ENCODE results near the gene PRKCZ.

Gene PRKCZ

GRCh38 chr1:2053784-2054376 lies 3.7 kb downstream of the PRKCZ start:
- Histone ChIP-seq H3K27me3 (ENCODE audit: insufficient read depth, low read length, poor library complexity) (no peaks in the 10 kb centered on the region), H4K5ac (ENCODE audit: low read length) (no peak overlapping the region), H3K4me1 (ENCODE audit: control insufficient read depth, low read depth, low read length) (no peaks in the 10 kb centered on the region), H3K56ac (ENCODE audit: low read length) (no peak overlapping the region), H3K4me3 (ENCODE audit: low read length) (no peak overlapping the region), H3K79me2 (ENCODE audit: control insufficient read depth, insufficient read depth, low read length) (peaks cover 2% of the 10 kb centered on the region), H3K79me1 (ENCODE audit: low read length) (peaks cover 2% of the 10 kb centered on the region), H3K27ac (ENCODE audit: low read depth, low read length) (no peak overlapping the region), H2BK5ac (ENCODE audit: low read length) (no peak overlapping the region), H3K18ac (ENCODE audit: low read length) (no peak overlapping the region), H3K23ac (ENCODE audit: low read length) (no peak overlapping the region), H2AK5ac (ENCODE audit: low read length) (no peak overlapping the region), H2BK15ac (replicated peaks; ENCODE audit: low read depth) (no peak overlapping the region), H3K9ac (ENCODE audit: low read length) (no peak overlapping the region), H3K36me3 (ENCODE audit: control insufficient read depth, insufficient read depth, low read length) (no peaks in the 10 kb centered on the region), H3K4me2 (ENCODE audit: low read length) (no peak overlapping the region), H3K4ac (ENCODE audit: low read depth, low read length) (no peak overlapping the region), H2BK120ac (ENCODE audit: low read depth, low read length) (no peak overlapping the region), H4K8ac (ENCODE audit: low read depth, low read length) (no peak overlapping the region)
- WGBS (ENCODE audit: extremely low coverage, insufficient coverage, low lambda C conversion rate) = no CpG with 5 or more reads among the region's 12 CpGs
- no peak for DNase-seq

GRCh38 chr1:2054560-2054959 lies 4.3 kb downstream of the PRKCZ start:
- Histone ChIP-seq H3K4me2 (ENCODE audit: low read length) (no peak overlapping the region), H2BK120ac (ENCODE audit: low read depth, low read length) (no peak overlapping the region), H3K36me3 (ENCODE audit: control insufficient read depth, insufficient read depth, low read length) (no peaks in the 10 kb centered on the region), H2AK5ac (ENCODE audit: low read length) (no peak overlapping the region), H3K4me3 (ENCODE audit: low read length) (no peak overlapping the region), H4K5ac (ENCODE audit: low read length) (no peak overlapping the region), H3K27me3 (ENCODE audit: insufficient read depth, low read length, poor library complexity) (no peaks in the 10 kb centered on the region), H4K8ac (ENCODE audit: low read depth, low read length) (no peak overlapping the region), H3K56ac (ENCODE audit: low read length) (no peak overlapping the region), H3K18ac (ENCODE audit: low read length) (no peak overlapping the region), H3K23ac (ENCODE audit: low read length) (no peak overlapping the region), H3K27ac (ENCODE audit: low read depth, low read length) (no peak overlapping the region), H3K79me2 (ENCODE audit: control insufficient read depth, insufficient read depth, low read length) (peaks cover 2% of the 10 kb centered on the region), H3K9ac (ENCODE audit: low read length) (no peak overlapping the region), H2BK15ac (replicated peaks; ENCODE audit: low read depth) (no peak overlapping the region), H2BK5ac (ENCODE audit: low read length) (no peak overlapping the region), H3K4ac (ENCODE audit: low read depth, low read length) (no peak overlapping the region), H3K79me1 (ENCODE audit: low read length) (peaks cover 2% of the 10 kb centered on the region), H3K4me1 (ENCODE audit: control insufficient read depth, low read depth, low read length) (no peaks in the 10 kb centered on the region)
- no peak for DNase-seq
- WGBS (ENCODE audit: extremely low coverage, insufficient coverage, low lambda C conversion rate) = no CpG with 5 or more reads among the region's 22 CpGs

GRCh38 chr1:2055911-2056575 lies 5.8 kb downstream of the PRKCZ start:
- Histone ChIP-seq H3K56ac (ENCODE audit: low read length) (no peak overlapping the region), H2BK120ac (ENCODE audit: low read depth, low read length) (no peak overlapping the region), H3K4me1 (ENCODE audit: control insufficient read depth, low read depth, low read length) (no peaks in the 10 kb centered on the region), H3K79me1 (ENCODE audit: low read length) (peaks cover 2% of the 10 kb centered on the region), H3K18ac (ENCODE audit: low read length) (no peak overlapping the region), H3K4ac (ENCODE audit: low read depth, low read length) (no peak overlapping the region), H4K5ac (ENCODE audit: low read length) (no peak overlapping the region), H3K4me2 (ENCODE audit: low read length) (no peak overlapping the region), H3K23ac (ENCODE audit: low read length) (no peak overlapping the region), H3K36me3 (ENCODE audit: control insufficient read depth, insufficient read depth, low read length) (no peaks in the 10 kb centered on the region), H2BK15ac (replicated peaks; ENCODE audit: low read depth) (no peak overlapping the region), H3K27me3 (ENCODE audit: insufficient read depth, low read length, poor library complexity) (no peaks in the 10 kb centered on the region), H2AK5ac (ENCODE audit: low read length) (no peak overlapping the region), H2BK5ac (ENCODE audit: low read length) (no peak overlapping the region), H3K79me2 (ENCODE audit: control insufficient read depth, insufficient read depth, low read length) (peaks cover 2% of the 10 kb centered on the region), H3K27ac (ENCODE audit: low read depth, low read length) (no peak overlapping the region), H4K8ac (ENCODE audit: low read depth, low read length) (no peak overlapping the region), H3K9ac (ENCODE audit: low read length) (no peak overlapping the region), H3K4me3 (ENCODE audit: low read length) (no peak overlapping the region)
- no CpG with 5 or more reads among the region's 29 CpGs for WGBS (ENCODE audit: extremely low coverage, insufficient coverage, low lambda C conversion rate)
- DNase-seq = no peak

GRCh38 chr1:2056955-2057590 lies 6.9 kb downstream of the PRKCZ start:
- no peaks in the 10 kb centered on the region for H3K27me3 ChIP-seq (ENCODE audit: insufficient read depth, low read length, poor library complexity)
- no peak overlapping the region for H3K18ac ChIP-seq (ENCODE audit: low read length)
- H3K4ac ChIP-seq (ENCODE audit: low read depth, low read length) = no peak overlapping the region
- H3K4me1 ChIP-seq (ENCODE audit: control insufficient read depth, low read depth, low read length) = no peaks in the 10 kb centered on the region
- no peak overlapping the region for H3K4me3 ChIP-seq (ENCODE audit: low read length)
- no peaks in the 10 kb centered on the region for H3K36me3 ChIP-seq (ENCODE audit: control insufficient read depth, insufficient read depth, low read length)
- H2AK5ac ChIP-seq (ENCODE audit: low read length) = no peak overlapping the region
- DNase-seq = no peak
- peaks cover 2% of the 10 kb centered on the region for H3K79me2 ChIP-seq (ENCODE audit: control insufficient read depth, insufficient read depth, low read length)
- no CpG with 5 or more reads among the region's 25 CpGs for WGBS (ENCODE audit: extremely low coverage, insufficient coverage, low lambda C conversion rate)
- H2BK5ac ChIP-seq (ENCODE audit: low read length) = no peak overlapping the region
- no peak overlapping the region for H3K56ac ChIP-seq (ENCODE audit: low read length)
- no peak overlapping the region for H2BK120ac ChIP-seq (ENCODE audit: low read depth, low read length)
- no peak overlapping the region for H4K8ac ChIP-seq (ENCODE audit: low read depth, low read length)
- H4K5ac ChIP-seq (ENCODE audit: low read length) = no peak overlapping the region
- H3K79me1 ChIP-seq (ENCODE audit: low read length) = peaks cover 2% of the 10 kb centered on the region
- H3K4me2 ChIP-seq (ENCODE audit: low read length) = no peak overlapping the region
- no peak overlapping the region for H3K9ac ChIP-seq (ENCODE audit: low read length)
- no peak overlapping the region for H3K23ac ChIP-seq (ENCODE audit: low read length)
- no peak overlapping the region for H3K27ac ChIP-seq (ENCODE audit: low read depth, low read length)
- H2BK15ac ChIP-seq (replicated peaks; ENCODE audit: low read depth) = no peak overlapping the region

GRCh38 chr1:2059290-2059953 lies 9.2 kb downstream of the PRKCZ start:
- Histone ChIP-seq H4K5ac (ENCODE audit: low read length) (no peak overlapping the region), H3K4me1 (ENCODE audit: control insufficient read depth, low read depth, low read length) (no peaks in the 10 kb centered on the region), H2BK120ac (ENCODE audit: low read depth, low read length) (no peak overlapping the region), H3K56ac (ENCODE audit: low read length) (no peak overlapping the region), H2BK15ac (replicated peaks; ENCODE audit: low read depth) (no peak overlapping the region), H3K79me1 (ENCODE audit: low read length) (no peaks in the 10 kb centered on the region), H3K27me3 (ENCODE audit: insufficient read depth, low read length, poor library complexity) (no peaks in the 10 kb centered on the region), H3K9ac (ENCODE audit: low read length) (no peak overlapping the region), H3K27ac (ENCODE audit: low read depth, low read length) (no peak overlapping the region), H3K23ac (ENCODE audit: low read length) (no peak overlapping the region), H2BK5ac (ENCODE audit: low read length) (no peak overlapping the region), H3K4ac (ENCODE audit: low read depth, low read length) (no peak overlapping the region), H4K8ac (ENCODE audit: low read depth, low read length) (no peak overlapping the region), H3K4me2 (ENCODE audit: low read length) (no peak overlapping the region), H3K79me2 (ENCODE audit: control insufficient read depth, insufficient read depth, low read length) (no peaks in the 10 kb centered on the region), H3K4me3 (ENCODE audit: low read length) (no peak overlapping the region), H2AK5ac (ENCODE audit: low read length) (no peak overlapping the region), H3K36me3 (ENCODE audit: control insufficient read depth, insufficient read depth, low read length) (no peaks in the 10 kb centered on the region), H3K18ac (ENCODE audit: low read length) (no peak overlapping the region)
- no CpG with 5 or more reads among the region's 35 CpGs for WGBS (ENCODE audit: extremely low coverage, insufficient coverage, low lambda C conversion rate)
- DNase-seq = no peak
